ENCODE measurements around the gene GIMD1. TPM values are rescaled to one million over a fixed set of nuclear protein-coding genes. Genes with fewer than 3 reads are reported as not detected.

GIMD1 gene
- total RNA-seq, 1 experiment from 2014 or later, result not detected

GRCh38 chr4:106340774-106341173 lies 27.8 kb downstream of the GIMD1 start:
- H3K27ac ChIP-seq (ENCODE audit: insufficient read length, low read depth, low read length), result no peak overlapping the region
- no peak overlapping the region for H2AK5ac ChIP-seq (ENCODE audit: insufficient read length, low read length)
- H2AFZ ChIP-seq (ENCODE audit: low read length), result no peak overlapping the region
- no peaks in the 10 kb centered on the region for H3K79me2 ChIP-seq (ENCODE audit: insufficient read depth, low read length)
- H4K91ac ChIP-seq (ENCODE audit: insufficient read length, low read depth, low read length), result no peak overlapping the region
- H3K27me3 Mint-ChIP-seq (ENCODE audit: low read depth), result no peaks in the 10 kb centered on the region
- no peaks in the 10 kb centered on the region for H3K79me1 ChIP-seq (ENCODE audit: insufficient read depth, low read depth, low read length, poor library complexity, severe bottlenecking)
- WGBS (ENCODE audit: extremely low coverage, insufficient read length, low lambda C conversion rate), result no CpG with 5 or more reads among the region's 1 CpG
- H3K56ac ChIP-seq (ENCODE audit: insufficient read length, low read depth, low read length), result no peak overlapping the region
- H3K27me3 ChIP-seq (ENCODE audit: insufficient read depth, low read length), result no peaks in the 10 kb centered on the region
- H2BK5ac ChIP-seq (ENCODE audit: insufficient read length, low read length), result no peak overlapping the region
- H3K4me1 Mint-ChIP-seq, result peaks cover 5 to 6% of the 10 kb centered on the region in 2 experiments
- H3K4me1 ChIP-seq (ENCODE audit: insufficient read depth, low read length), result no peaks in the 10 kb centered on the region
- H3K9me3 ChIP-seq (ENCODE audit: control insufficient read depth, low read depth, low read length), result no peaks in the 10 kb centered on the region
- no peak overlapping the region for H4K5ac ChIP-seq (ENCODE audit: insufficient read length, low read depth, low read length)
- no peak overlapping the region for H3K4ac ChIP-seq (ENCODE audit: low read depth, low read length)
- H3K23me2 ChIP-seq (ENCODE audit: insufficient read length, low read depth, low read length, poor library complexity, severe bottlenecking), result no peaks in the 10 kb centered on the region
- TF ChIP-seq CTCF (conservative IDR thresholded peaks at IDR 0.05), result no peak
- H2BK20ac ChIP-seq (ENCODE audit: low read depth, low read length, poor library complexity, severe bottlenecking), result no peak overlapping the region
- H3T11ph ChIP-seq (ENCODE audit: low read length), result no peak overlapping the region
- H3K36me3 Mint-ChIP-seq (ENCODE audit: insufficient read depth in 1 of 3, low read depth in 3 of 3), result peaks cover 33 to 43% (median 40%) of the 10 kb centered on the region in 3 experiments
- H2BK15ac ChIP-seq (ENCODE audit: low read depth, low read length), result no peak overlapping the region
- no peak for DNase-seq
- H3K4me3 Mint-ChIP-seq, result no peak overlapping the region
- H2BK120ac ChIP-seq (ENCODE audit: low read depth, low read length, poor library complexity, severe bottlenecking), result no peak overlapping the region
- no peak overlapping the region for H3K18ac ChIP-seq (ENCODE audit: insufficient read length, low read depth, low read length)
- no peak overlapping the region for H2BK12ac ChIP-seq (ENCODE audit: insufficient read length, low read depth, low read length)
- peaks cover 3 to 4% of the 10 kb centered on the region in 2 experiments; a peak in 3 of 5 replicates for H3K9me3 Mint-ChIP-seq
- no peak overlapping the region for H3K4me2 ChIP-seq (ENCODE audit: insufficient read depth, insufficient read length, low read length)
- H4K8ac ChIP-seq (replicated peaks; ENCODE audit: insufficient read length, low read depth, low read length), result no peak overlapping the region
- H4K20me1 ChIP-seq (ENCODE audit: control insufficient read depth, insufficient read depth, insufficient read length), result no peaks in the 10 kb centered on the region
- H3K9ac ChIP-seq (ENCODE audit: extremely low read depth, insufficient read length, low read length), result no peak overlapping the region
- H3K27ac Mint-ChIP-seq, result no peak overlapping the region
- no peak overlapping the region for H3K23ac ChIP-seq (ENCODE audit: insufficient read length, low read depth, low read length)
- H3K14ac ChIP-seq (ENCODE audit: insufficient read depth, low read length), result no peak overlapping the region
